Central memory CD4-positive, alpha-beta T cell (primary cell): ENCODE measurements around the gene DNAH5.

Experiments
- DNase-seq: peaks from one replicate; pipeline ENCODE4 v3.0.0; 2022

The DNAH5 gene

DNA sequence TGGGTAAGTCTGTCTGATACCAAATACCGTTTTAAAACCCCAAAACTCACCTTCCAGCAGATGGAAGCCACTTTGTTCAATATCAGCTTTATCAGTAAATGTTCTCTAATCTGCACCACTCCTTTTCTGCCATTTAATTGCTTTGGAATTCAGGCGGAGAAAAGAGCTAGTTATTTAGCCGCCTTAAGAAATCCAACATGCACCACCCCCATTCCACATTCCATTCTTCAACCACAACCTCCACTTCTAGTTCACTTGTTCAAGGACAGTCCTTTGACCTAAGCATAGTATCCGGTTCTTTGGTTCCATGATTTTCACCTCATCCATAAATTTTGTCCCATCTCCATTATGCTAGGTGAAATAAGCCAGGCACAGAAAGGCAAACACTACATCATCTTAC, 240.1 kb downstream of the DNAH5 start:
- DNase-seq: no peak

DNA sequence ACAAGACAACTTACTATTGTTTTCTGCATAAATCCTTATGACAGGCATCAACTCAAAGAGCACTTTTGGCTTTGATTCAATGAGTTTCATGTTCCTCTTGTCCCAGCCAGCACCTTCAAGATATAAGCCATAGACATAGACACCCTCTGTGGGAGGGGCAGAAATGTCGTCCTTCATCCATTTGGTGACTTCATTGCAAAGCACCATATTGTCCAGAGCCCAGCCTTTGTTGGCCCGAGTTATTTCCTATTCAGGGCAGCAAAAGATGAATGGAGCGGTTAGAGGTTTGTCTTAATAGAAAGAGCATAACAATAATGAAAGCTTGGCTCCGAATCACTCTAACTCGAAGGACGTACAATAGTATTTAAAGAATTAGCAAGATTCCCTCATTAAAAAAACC, 243.9 kb downstream of the DNAH5 start:
- DNase-seq: no peak

DNA sequence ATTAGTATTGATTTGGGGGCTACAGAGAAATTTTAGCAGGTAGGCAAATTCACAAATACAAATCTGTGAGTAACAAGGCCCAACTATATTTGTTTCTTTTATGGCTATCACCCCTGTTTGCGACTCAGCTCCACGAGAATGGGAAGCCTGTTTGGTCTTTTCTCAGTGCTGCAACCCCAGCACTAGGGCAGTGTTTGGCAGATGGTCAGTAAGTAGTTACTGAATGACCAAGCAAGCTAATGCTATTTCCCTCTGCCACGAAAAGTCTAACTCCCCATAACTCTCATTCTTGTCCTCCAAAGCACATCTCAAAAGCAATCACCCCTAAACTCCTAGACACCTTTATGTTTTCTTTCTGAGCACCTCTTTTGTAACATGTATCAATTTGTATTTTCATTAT, 245.6 kb downstream of the DNAH5 start:
- no peak for DNase-seq

DNA sequence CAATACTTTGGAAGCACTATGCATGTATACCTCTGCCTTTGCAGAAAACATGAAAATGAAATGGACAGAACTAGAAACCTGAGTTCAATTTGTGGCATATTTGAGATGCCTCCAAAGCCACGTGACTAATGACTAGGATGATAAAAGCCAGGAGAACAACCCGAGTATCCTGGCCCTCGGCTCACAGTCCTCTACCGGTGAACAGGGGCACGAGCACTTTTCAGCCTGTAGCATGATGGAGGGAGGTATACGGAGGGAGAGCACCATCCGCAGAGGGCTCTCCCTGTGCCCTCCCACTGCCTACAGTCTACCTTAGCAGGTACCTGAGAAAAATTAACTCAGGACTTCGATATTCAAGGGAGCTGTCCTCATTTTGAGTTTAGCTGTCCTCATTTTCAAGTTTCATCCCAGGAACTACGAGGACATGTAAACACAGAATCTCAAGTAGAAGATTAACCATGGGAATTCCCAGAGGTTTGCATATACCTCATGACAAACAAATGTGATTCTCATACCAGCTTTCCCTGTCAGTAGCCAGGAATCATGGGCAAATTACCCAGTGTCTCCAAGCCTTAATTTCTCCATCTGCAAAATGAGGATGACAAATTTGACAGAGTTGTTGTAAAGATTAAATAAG, 249.3 kb downstream of the DNAH5 start:
- DNase-seq: no peak

DNA sequence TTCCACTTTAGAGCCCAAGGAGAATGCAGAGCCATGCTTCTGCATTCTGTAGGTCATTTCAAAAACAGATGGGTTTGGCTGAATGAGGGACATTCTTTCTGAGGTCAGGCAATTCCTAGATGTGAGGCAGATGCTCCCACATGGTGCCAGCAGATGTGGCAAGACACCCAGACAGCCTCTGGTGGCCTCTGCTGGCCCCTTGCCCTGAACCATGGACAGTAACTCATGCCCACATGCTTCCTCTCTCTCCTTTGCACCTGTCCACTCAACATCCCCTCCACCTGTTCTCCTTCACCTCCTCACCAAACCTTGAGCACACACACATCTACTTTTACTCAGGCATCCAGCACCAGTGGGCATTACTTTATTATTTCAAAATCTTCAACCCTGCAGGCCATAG, 252.3 kb downstream of the DNAH5 start:
- no peak for DNase-seq

DNA sequence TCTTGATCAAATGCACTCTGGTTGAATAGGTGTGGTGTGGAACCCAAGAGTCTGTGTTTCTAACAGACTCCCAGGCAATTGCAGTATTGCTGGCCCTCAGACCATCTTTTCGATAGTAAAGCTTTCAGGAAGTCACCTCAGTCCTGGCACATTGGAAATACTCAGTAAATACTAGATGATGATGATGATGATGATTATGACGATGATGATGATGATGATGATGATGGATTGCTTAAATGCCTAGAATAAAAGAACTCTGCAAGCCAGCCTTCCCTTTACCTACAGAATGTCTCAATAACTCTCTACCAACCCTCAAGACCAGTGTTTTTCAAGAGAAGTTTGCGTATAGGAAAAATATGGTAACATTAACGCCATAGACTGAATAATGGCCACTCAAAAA, 268.0 kb downstream of the DNAH5 start:
- no peak for DNase-seq

DNA sequence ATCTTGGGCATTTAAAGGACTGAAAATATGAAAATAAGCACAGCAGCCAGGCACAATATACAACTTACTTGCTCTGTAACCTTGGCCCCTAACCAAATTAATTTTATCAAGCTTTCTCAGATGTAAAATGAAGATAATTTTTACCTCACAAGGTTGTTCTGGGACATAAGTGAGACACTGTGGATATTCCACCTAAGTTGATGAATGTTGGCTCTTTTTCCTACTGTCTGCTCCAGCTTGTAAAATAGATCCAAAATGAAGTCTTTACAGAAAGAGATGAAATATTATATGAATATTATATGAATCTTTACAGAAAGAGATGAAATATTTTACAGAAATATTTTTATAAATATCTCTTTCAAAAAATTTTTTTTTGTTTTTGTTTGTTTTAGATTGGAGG, 270.1 kb downstream of the DNAH5 start:
- no peak for DNase-seq

DNA sequence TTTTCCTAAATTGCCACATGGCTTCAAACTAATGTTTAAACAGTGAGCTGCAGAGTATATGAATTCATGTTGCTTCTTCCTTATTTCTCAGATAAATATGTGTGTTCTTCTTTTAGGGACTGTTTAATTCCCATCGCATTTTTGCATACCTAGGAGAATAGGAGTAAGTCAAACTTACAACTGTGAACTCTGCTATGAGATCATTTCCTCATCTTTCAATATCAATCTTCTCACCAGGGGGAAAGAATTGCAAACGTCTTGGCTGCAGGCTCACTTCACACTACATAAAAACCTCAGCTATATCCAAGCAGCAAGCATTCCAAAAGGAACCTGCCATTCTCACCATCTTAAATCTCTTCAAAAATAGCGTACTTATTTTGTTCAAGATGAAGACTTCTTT, 271.0 kb downstream of the DNAH5 start:
- DNase-seq: no peak

DNA sequence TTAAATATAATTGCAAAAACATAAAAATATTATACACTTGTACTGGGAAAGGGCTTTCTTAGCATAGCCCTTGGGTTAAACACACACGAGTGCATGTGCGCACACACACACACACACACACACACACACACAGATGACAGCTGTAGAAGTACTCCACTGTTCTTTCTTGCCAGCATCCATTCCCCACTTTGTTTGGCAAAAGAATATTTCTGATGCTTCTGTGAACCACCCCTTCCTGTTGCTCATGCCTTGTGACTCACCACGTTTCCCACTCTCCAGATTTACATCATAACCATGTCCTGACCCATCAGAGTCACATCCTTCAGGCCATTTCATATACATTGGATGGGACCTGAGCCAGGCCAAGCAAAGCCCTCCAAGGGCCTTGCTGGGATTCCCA, 280.1 kb downstream of the DNAH5 start:
- no peak for DNase-seq

DNA sequence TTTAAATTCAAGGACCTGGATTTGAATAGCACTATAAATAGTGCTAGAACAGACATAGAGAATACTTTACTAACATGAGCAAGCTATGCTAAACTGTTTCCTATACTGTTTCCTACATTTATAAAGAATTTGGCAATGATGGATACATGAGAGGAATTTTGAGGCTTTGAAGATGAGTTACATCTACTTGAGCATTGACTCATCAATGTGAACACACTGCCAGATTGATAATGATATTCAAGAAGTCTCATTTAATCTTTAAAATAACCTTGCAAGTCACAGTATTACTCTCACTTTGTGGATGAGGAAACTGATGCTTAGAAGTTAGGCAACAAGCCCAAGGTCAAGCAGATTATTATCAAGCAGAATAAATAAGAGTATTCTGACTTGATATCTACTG, 281.9 kb downstream of the DNAH5 start:
- DNase-seq: no peak

DNA sequence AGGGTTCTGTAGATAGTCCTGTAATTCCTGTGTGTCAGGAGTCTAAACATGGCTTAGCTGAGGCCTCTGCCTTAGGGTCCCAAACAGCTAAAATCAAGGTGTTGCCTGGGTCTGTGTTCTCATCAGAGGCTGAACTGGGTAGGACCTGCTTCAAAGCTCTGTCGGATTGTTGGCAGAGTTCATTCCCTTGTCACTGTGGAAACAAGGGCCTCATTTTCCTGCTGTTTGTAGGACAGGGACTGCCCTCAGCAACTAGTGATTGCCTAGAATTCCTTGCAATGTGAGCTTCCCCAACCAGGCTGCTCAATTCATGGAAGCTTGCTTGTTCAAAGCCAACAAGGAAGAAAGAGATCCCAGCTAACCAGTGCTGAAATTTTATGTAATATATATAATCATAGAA, 283.2 kb downstream of the DNAH5 start:
- DNase-seq: no peak

DNA sequence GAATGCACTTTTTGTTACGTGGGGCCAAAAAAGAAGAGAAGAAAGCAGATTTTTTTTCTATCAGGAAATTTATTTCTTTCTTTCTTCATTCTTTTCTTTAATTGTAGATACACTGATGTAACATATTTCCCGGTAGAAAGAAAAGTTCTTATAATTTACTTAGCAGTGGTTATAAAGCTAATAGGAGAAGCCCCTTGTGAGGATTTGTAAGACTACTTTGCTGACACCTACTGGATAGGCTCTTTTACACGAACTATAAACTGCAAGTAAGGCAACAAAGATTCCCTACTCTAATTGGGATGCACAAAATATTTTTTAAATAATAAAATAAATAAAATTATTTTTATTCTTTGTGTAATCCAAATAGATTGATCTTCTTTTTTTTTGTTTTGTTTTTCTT, 284.4 kb downstream of the DNAH5 start:
- no peak for DNase-seq

DNA sequence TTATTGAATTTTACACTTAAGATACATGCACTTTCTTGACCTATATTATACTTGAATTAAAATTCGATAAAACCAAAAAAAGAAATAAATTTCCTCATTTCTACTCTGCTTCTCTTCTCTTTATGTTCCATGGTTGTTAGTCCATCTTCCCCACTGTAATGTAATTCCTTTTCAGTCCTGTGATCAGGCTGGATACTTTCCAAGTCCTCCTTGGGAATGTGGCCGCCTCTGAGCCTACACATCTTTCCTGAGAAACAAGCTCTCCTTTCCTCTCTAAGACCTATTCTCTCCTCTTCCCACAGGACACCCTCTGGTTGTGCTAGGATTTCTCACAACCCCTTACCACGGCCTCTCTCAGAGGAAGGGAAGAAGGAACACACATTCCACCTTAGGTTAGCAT, 285.1 kb downstream of the DNAH5 start:
- no peak for DNase-seq

DNA sequence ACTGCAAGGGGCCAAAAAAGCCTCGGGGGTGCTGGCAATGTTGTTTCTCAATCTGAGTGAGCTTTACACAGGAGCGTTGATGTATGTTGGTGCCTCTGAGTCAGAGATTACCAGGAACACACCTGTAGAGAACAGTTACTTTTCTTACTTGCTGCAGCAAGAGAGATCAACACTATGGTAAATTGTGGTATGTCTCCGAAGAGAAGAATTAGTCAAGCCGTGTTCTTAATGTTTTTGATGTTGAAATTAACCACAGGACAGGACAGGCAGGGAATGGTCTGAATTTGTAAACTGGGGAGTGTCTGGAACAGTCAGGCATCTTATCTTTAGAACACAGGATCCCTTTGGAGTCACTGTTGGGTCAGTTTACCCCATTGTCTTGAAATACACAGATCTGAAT, 285.7 kb downstream of the DNAH5 start:
- DNase-seq: no peak

DNA sequence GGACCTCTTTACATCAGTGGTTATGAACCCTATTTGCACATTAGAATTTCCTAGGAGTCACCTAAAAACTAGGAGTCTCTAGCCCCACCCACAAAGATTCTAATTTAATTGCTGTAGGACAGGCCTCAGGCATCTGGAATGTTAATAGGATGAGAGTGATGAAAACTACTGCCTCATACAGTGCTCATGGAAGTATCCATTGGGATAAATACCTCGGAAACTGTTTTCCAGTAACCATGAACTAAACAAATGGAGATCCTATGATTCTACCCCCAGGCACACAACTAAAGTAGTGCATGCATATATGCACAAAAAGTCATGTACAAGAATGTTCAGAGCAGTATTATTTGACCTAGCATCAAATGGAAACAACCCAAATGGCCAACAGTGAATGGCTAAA, 286.3 kb downstream of the DNAH5 start:
- DNase-seq: no peak

DNA sequence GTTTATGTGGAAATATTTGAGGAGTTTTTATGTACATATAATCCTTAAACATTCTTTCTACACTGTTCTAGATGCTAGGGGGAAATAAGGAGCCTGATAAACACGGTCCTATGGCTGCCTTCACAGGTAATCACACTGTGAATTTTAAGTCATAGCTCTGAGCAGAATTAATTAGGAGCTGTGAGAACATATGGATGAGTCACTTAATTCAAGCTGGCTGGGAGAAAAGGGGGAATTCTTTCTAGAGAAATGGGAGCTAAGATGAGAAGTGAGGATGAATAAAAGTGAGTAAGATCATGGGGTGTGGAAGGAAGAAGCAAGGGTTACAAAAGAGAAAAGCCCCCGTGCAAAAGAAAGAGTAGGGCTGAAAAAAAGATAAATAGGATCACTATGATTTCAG, 290.8 kb downstream of the DNAH5 start:
- DNase-seq: no peak

DNA sequence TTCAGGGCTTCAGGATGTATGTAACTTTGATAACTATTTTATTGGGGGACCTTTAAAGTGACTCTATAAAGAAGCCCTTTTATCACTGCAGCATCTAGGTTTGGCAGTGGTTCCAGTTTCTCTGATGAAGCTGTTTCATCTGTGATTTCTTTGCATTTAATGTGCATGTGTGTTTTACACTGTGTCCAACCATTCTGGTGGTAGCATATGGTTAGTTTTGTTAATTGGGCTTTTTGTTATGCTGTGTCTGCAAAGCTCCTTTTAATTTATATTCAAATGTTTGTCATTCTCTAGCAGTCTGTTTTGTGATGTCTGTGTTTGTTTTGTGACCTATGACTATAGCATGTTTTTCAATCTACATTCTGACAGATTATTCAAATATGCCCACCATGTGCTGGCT, 294.8 kb downstream of the DNAH5 start:
- DNase-seq: no peak

DNA sequence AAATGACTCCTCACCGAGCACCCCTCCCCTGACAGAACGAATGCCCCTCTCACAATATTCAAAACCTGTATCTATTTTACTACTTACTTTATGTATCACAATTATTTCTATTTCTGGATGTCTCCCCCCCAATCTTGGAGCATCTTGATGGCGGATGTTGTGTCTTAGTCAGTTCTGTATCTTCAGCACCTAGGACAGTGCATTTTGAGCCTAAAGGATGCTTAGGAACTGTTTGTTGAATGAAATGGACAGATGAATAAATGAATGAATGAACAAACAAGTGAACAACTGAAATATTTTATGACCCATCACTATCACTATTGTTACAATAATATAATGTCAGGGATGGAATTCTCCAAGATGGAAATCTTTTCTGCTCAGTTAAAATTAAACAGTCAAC, 295.7 kb downstream of the DNAH5 start:
- DNase-seq: no peak

DNA sequence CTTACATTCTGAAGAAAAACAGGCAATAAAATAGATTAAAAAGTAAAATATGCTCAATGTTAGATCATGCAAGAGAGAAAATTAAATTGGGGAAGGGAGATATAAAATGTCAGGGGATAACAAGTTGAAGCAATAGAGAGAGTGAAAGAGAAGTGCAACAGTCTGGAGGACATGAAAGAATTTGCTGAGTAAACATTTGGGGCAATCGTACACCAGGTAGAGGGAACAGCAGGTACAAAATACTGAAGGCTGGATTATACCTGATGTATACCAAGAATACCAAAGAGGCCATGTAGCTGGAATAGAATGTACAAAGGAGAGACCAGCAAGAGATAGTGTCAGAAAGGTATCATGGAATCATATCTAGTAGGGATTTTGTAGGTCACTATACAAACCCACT, 300.8 kb downstream of the DNAH5 start:
- no peak for DNase-seq

DNA sequence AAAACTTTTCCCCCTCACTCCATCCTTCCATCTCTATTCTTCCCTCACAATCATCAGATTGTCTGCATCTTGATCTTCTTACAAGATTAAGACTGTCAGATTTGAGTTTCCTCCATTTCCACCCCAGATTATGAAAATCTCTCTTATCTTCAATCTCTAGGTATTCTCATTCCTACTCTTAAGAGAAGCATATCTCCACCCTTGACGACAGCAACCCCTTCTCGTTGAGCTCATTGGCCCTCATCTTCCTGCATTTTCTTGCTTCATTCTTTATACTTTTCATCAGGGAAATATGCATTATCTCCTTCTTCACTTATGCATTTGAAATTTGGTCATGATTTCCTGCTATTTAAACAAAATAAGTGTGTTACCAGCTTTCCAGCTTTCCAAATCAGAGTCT, 301.3 kb downstream of the DNAH5 start:
- no peak for DNase-seq
